Measurements from ENCODE around the gene ARHGAP15.
"Not testable (repeated sequence)": the region's sequence is repeated elsewhere in the genome, so short reads cannot be mapped to it uniquely, and the experiment has no call there.

ARHGAP15 gene

GRCh38 chr2:143529118-143529720 lies 400.0 kb downstream of the ARHGAP15 start:
- DNase-seq (ENCODE audit: low read depth): no peak

- no peak for DNase-seq (ENCODE audit: low read depth)
These were observed 401.5 kb downstream of the ARHGAP15 start for GRCh38 chr2:143530758-143531157.

- no peak for DNase-seq (ENCODE audit: low read depth)
These were observed 402.8 kb downstream of the ARHGAP15 start for GRCh38 chr2:143532061-143532460.

- no peak for DNase-seq (ENCODE audit: low read depth)
These were observed 404.6 kb downstream of the ARHGAP15 start for GRCh38 chr2:143533846-143534245.

GRCh38 chr2:143535802-143536201 lies 406.6 kb downstream of the ARHGAP15 start:
- no peak for DNase-seq (ENCODE audit: low read depth)

- not testable (repeated sequence) for DNase-seq (ENCODE audit: low read depth)
These were observed 412.7 kb downstream of the ARHGAP15 start for GRCh38 chr2:143541899-143542298.

- DNase-seq (ENCODE audit: low read depth): no peak
These were observed 416.1 kb downstream of the ARHGAP15 start for GRCh38 chr2:143545059-143545948.

GRCh38 chr2:143545949-143546255 lies 416.7 kb downstream of the ARHGAP15 start:
- no peak for DNase-seq (ENCODE audit: low read depth)

GRCh38 chr2:143548032-143548431 lies 418.8 kb downstream of the ARHGAP15 start:
- no peak for DNase-seq (ENCODE audit: low read depth)

- no peak for DNase-seq (ENCODE audit: low read depth)
These were observed 421.3 kb downstream of the ARHGAP15 start for GRCh38 chr2:143550500-143550899.

- no peak for DNase-seq (ENCODE audit: low read depth)
These were observed 422.9 kb downstream of the ARHGAP15 start for GRCh38 chr2:143551971-143552650.

- DNase-seq (ENCODE audit: low read depth): no peak
These were observed 424.0 kb downstream of the ARHGAP15 start for GRCh38 chr2:143553261-143553660.

- DNase-seq (ENCODE audit: low read depth): peak; percentile 44
These were observed 429.4 kb downstream of the ARHGAP15 start for GRCh38 chr2:143558665-143559064.

- DNase-seq (ENCODE audit: low read depth): no peak
These were observed 429.9 kb downstream of the ARHGAP15 start for GRCh38 chr2:143559147-143559546.

GRCh38 chr2:143560724-143561123 lies 431.5 kb downstream of the ARHGAP15 start:
- no peak for DNase-seq (ENCODE audit: low read depth)

GRCh38 chr2:143564419-143564818 lies 435.2 kb downstream of the ARHGAP15 start:
- DNase-seq (ENCODE audit: low read depth): no peak

- no peak for DNase-seq (ENCODE audit: low read depth)
These were observed 442.5 kb downstream of the ARHGAP15 start for GRCh38 chr2:143571747-143572146.

- no peak for DNase-seq (ENCODE audit: low read depth)
These were observed 443.2 kb downstream of the ARHGAP15 start for GRCh38 chr2:143572421-143572820.

- DNase-seq (ENCODE audit: low read depth): no peak
These were observed 444.9 kb downstream of the ARHGAP15 start for GRCh38 chr2:143574069-143574468.

GRCh38 chr2:143575340-143575739 lies 446.1 kb downstream of the ARHGAP15 start:
- DNase-seq (ENCODE audit: low read depth): no peak

- DNase-seq (ENCODE audit: low read depth): no peak
These were observed 448.3 kb downstream of the ARHGAP15 start for GRCh38 chr2:143577489-143577888.

- DNase-seq (ENCODE audit: low read depth): no peak
These were observed 450.2 kb downstream of the ARHGAP15 start for GRCh38 chr2:143579456-143579855.

GRCh38 chr2:143581134-143581533 lies 451.9 kb downstream of the ARHGAP15 start:
- DNase-seq (ENCODE audit: low read depth): no peak
